Keratinocyte (primary cell): ENCODE measurements around the gene NLRP10. TPM values are rescaled to one million over a fixed set of nuclear protein-coding genes. Genes with fewer than 3 reads are reported as not detected.

Experiments
- DNase-seq: peaks from one replicate; pipeline ENCODE4 v3.0.0-alpha.2; 2011; ENCODE audit warnings: low read depth, missing footprints, low spot score
- FAIRE-seq: peaks from 2 replicates; lab custom pipeline; 2011; peaks lifted over from hg19 to GRCh38; lab: Jason Lieb, UNC
- H2AFZ ChIP-seq: 2 replicates; pipeline ENCODE4 v1.6.0; 2012; ENCODE audit warnings: low read length, control low read depth, inconsistent platforms; ENCODE audit not compliant: control insufficient read depth
- H3K27ac ChIP-seq: 2 replicates; pipeline ENCODE4 v1.5.1; 2011; ENCODE audit warnings: low read length; ENCODE audit not compliant: control insufficient read depth, insufficient read depth
- H3K27me3 ChIP-seq: 3 replicates; pipeline ENCODE4 v1.6.0; 2011; ENCODE audit warnings: low read length; ENCODE audit not compliant: control insufficient read depth, insufficient read depth; ENCODE audit errors: extremely low read depth
- H3K36me3 ChIP-seq, 2 experiments: 2 replicates in 1 of 2; 3 replicates in 1 of 2; pipeline ENCODE4 v1.5.1; 2011; ENCODE audit warnings: low read length in 2 of 2, mild to moderate bottlenecking in 1 of 2; ENCODE audit not compliant: control insufficient read depth in 2 of 2, insufficient read depth in 2 of 2; ENCODE audit errors: extremely low read depth in 1 of 2
- H3K4me1 ChIP-seq: 3 replicates; pipeline ENCODE4 v1.5.1; 2011; ENCODE audit warnings: low read length; ENCODE audit not compliant: control insufficient read depth, insufficient read depth; ENCODE audit errors: extremely low read depth
- H3K4me2 ChIP-seq: 3 replicates; pipeline ENCODE4 v1.6.0; 2011; ENCODE audit warnings: low read depth, low read length; ENCODE audit not compliant: control insufficient read depth, insufficient read depth; ENCODE audit errors: extremely low read depth
- H3K4me3 ChIP-seq, 3 experiments: fragments of 200-600 bp in 1 of 3; sonication (generic) in 1 of 3; 2 replicates in 2 of 3; 3 replicates in 1 of 3; pipeline ENCODE4 v1.5.1; 2011 to 2016; ENCODE audit warnings: low read length in 3 of 3, mild to moderate bottlenecking in 3 of 3, control low read depth in 2 of 3, inconsistent platforms in 1 of 3, low read depth in 1 of 3, mixed read lengths in 1 of 3, mixed run types in 1 of 3, moderate library complexity in 1 of 3; ENCODE audit not compliant: control insufficient read depth in 2 of 3, insufficient read depth in 2 of 3; ENCODE audit errors: extremely low read depth in 1 of 3
- H3K79me2 ChIP-seq: 2 replicates; pipeline ENCODE4 v1.6.0; 2012; ENCODE audit warnings: low read length; ENCODE audit not compliant: control insufficient read depth, insufficient read depth
- H3K9ac ChIP-seq: 3 replicates; pipeline ENCODE4 v1.6.0; 2011; ENCODE audit warnings: low read length; ENCODE audit not compliant: control insufficient read depth, insufficient read depth; ENCODE audit errors: extremely low read depth
- H3K9me1 ChIP-seq: 3 replicates; pipeline ENCODE4 v1.6.0; 2011; ENCODE audit warnings: low read length; ENCODE audit not compliant: control insufficient read depth, insufficient read depth; ENCODE audit errors: extremely low read depth
- H3K9me3 ChIP-seq: 2 replicates; pipeline ENCODE4 v1.5.1; 2012; ENCODE audit warnings: low read depth, low read length; ENCODE audit not compliant: control insufficient read depth
- H4K20me1 ChIP-seq: 3 replicates; pipeline ENCODE4 v1.6.0; 2011; ENCODE audit warnings: low read length; ENCODE audit not compliant: control insufficient read depth, insufficient read depth; ENCODE audit errors: extremely low read depth
- CTCF ChIP-seq, 3 experiments: IDR thresholded peaks in 1 of 3; conservative IDR thresholded peaks in 1 of 3; optimal IDR thresholded peaks in 1 of 3; 2 replicates in 2 of 3; 3 replicates in 1 of 3; pipeline versions ENCODE3 to v1.5.1; 2011; ENCODE audit warnings: low read length in 3 of 3, mild to moderate bottlenecking in 3 of 3, moderate library complexity in 2 of 3, control low read depth in 1 of 3, inconsistent platforms in 1 of 3; ENCODE audit not compliant: insufficient read depth in 2 of 3; ENCODE audit errors: extremely low read depth in 1 of 3
- EZH2 ChIP-seq: IDR thresholded peaks from one replicate; pipeline ENCODE4 v1.6.1; 2012; ENCODE audit warnings: inconsistent platforms, mild to moderate bottlenecking, low read length, moderate library complexity
- dilution Hi-C: fragments of 300-500 bp; cut with MboI; formaldehyde crosslinking; loops from one replicate; pipeline ENCODE4 v1.7.0; 2020; ENCODE audit warnings: low sequenced_read_pairs; ENCODE audit not compliant: extremely low pct_ligation_motif_present
- polyA plus RNA-seq, 5 experiments: library from polyadenylated mRNA; depleted of rRNA in 3 of 5; stranded (reverse) in 3 of 5; stranded (forward) in 1 of 5; unstranded in 1 of 5; fragments of >200 nt; gene quantifications; 1 replicate in 1 of 5; 2 replicates in 3 of 5; 3 replicates in 1 of 5; pipeline versions ENCODE4 v1.2.1 to v1.2.3, GENCODE V29; 2011 to 2012; ENCODE audit warnings: missing spikeins in 2 of 5, low read depth in 1 of 5, low replicate concordance in 1 of 5
- small RNA-seq, 3 experiments: library from RNA; depleted of rRNA; stranded (forward); fragments of <200 nt; gene quantifications; one replicate each; pipeline ENCODE3, GENCODE V24; 2012; ENCODE audit warnings: low read depth in 3 of 3, low replicate concordance in 1 of 3; ENCODE audit not compliant: insufficient read length in 3 of 3

Gene NLRP10
- polyA plus RNA-seq, 1 donor (not counting 4 experiments of a cell fraction or from before 2014, with no cell fraction given): 7.1 TPM

- no peaks in the 10 kb centered on the region for H3K9me1 ChIP-seq
- H3K4me3 ChIP-seq: no peak overlapping the region
- no peak overlapping the region for H3K4me2 ChIP-seq
- H2AFZ ChIP-seq: no peak overlapping the region
- no peaks in the 10 kb centered on the region for H3K9me3 ChIP-seq
- H3K27ac ChIP-seq: no peak overlapping the region
- FAIRE-seq (no peak), DNase-seq (no peak)
- H4K20me1 ChIP-seq: no peaks in the 10 kb centered on the region
- H3K27me3 ChIP-seq: no peaks in the 10 kb centered on the region
- no peaks in the 10 kb centered on the region for H3K79me2 ChIP-seq
- no peaks in the 10 kb centered on the region for H3K4me1 ChIP-seq
- no peak overlapping the region for H3K9ac ChIP-seq
- dilution Hi-C loops: no loop called here
- TF ChIP-seq CTCF (optimal IDR thresholded peaks at IDR 0.05 in 1 of 3, IDR thresholded peaks at IDR 0.05 in 1 of 3, conservative IDR thresholded peaks at IDR 0.05 in 1 of 3; ENCODE audit: extremely low read depth in 1 of 3, insufficient read depth in 2 of 3, low read length in 3 of 3): no peak
- no peaks in the 10 kb centered on the region for H3K36me3 ChIP-seq
Measured at GRCh38 chr11:7924536-7924935, 40.7 kb downstream of the NLRP10 start.

DNA sequence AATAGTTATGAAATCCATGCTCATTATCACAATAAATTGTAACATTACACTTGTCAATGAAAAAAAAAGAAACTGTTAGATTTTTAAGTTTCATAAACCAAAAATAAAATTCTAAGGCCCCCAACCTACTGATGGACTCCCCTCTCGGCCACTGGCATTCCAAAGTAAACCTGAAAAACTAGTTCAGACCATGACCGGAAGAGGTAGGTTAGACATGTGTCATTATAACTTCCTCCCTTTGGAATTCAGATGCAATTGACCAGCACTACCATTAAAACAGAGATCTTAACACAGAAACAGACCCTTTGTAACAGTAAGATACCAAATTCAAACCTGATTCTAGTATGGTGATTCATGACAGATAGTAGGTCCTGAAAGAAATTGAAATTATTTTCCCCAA lies 47.1 kb downstream of the NLRP10 start:
- Histone ChIP-seq H3K4me2 (peak overlapping the region; percentile 16), H3K9me3 (no peaks in the 10 kb centered on the region), H3K27me3 (no peaks in the 10 kb centered on the region), H3K79me2 (no peaks in the 10 kb centered on the region), H3K4me3 (no peak overlapping the region), H3K27ac (no peak overlapping the region), H3K4me1 (peaks cover 2% of the 10 kb centered on the region), H4K20me1 (no peaks in the 10 kb centered on the region), H3K9me1 (no peaks in the 10 kb centered on the region), H2AFZ (peak overlapping the region; percentile 30), H3K36me3 (no peaks in the 10 kb centered on the region), H3K9ac (no peak overlapping the region)
- DNase-seq: no peak
- dilution Hi-C loops: no loop called here
- TF ChIP-seq CTCF (optimal IDR thresholded peaks at IDR 0.05 in 1 of 3, IDR thresholded peaks at IDR 0.05 in 1 of 3, conservative IDR thresholded peaks at IDR 0.05 in 1 of 3; ENCODE audit: extremely low read depth in 1 of 3, insufficient read depth in 2 of 3, low read length in 3 of 3) (no peak), EZH2 (no peak)
- no peak for FAIRE-seq

Small RNA genes within 50 kb of the gene (small RNA-seq; reads per million reads assigned to genes)
- gene COX6CP5: 0 reads per million in 3 experiments

Other genes starting within 250 kb of the NLRP10 start
- 0.06 to 0.25 TPM (median 0.24 TPM) in 3 replicates for gene OR5P2, start 168.5 kb downstream of the NLRP10 start, polyA plus RNA-seq
- gene OR5P3, start 134.6 kb downstream of the NLRP10 start, polyA plus RNA-seq: 0.14 to 0.37 TPM in 2 of 3 replicates, not detected in the other
- gene OR10A6, start 34.2 kb downstream of the NLRP10 start, polyA plus RNA-seq: 0.06 to 0.45 TPM (median 0.26 TPM) in 3 replicates
- gene OR10A3, start 23.7 kb downstream of the NLRP10 start, polyA plus RNA-seq: 0.04 to 0.40 TPM (median 0.07 TPM) in 3 replicates
- gene EIF3F, start 21.9 kb upstream of the NLRP10 start, polyA plus RNA-seq: 106 to 304 TPM (median 158 TPM) in 3 replicates
- gene TUB, start 115.8 kb upstream of the NLRP10 start, polyA plus RNA-seq: 0.40 to 0.97 TPM (median 0.84 TPM) in 3 replicates
- 0.88 to 2.9 TPM (median 2.5 TPM) in 3 replicates for gene RIC3, start 203.6 kb upstream of the NLRP10 start, polyA plus RNA-seq